ENCODE results near the gene MNAT1.
"Not testable (repeated sequence)": the region's sequence is repeated elsewhere in the genome, so short reads cannot be mapped to it uniquely, and the experiment has no call there.

MNAT1 gene

DNA sequence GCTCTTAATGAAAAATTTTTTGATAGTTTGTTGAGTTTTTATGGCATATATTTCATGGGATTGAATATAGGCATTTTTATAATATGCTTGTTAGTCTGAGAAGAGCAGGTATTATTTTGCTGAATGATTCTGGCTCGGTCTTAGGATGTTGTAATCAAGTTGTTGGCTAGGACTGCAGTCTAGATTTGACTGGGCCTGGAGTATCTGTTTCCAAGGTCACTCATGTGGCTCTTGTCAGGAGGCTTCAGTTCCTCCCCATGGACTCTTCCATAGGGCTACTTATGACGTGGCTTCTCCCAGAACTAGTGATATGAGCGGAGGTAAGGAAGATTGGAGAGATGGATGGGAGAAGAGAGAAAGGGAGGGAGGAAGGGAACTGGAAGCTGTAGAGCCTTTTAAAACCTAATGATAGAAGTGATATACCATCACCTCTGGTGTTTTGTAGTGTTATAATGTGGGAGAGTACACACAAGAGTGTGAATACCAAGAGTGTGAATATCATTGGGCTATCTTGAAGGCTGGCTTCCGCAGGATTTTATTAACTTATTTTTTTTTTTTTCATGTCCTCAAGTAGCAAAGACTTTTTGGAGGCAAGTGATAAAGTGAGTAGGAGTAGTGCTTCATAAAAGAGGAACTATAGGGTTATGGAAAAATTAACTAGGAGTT, 4.4 kb downstream of the MNAT1 start:
- DNase-seq: no peak

DNA sequence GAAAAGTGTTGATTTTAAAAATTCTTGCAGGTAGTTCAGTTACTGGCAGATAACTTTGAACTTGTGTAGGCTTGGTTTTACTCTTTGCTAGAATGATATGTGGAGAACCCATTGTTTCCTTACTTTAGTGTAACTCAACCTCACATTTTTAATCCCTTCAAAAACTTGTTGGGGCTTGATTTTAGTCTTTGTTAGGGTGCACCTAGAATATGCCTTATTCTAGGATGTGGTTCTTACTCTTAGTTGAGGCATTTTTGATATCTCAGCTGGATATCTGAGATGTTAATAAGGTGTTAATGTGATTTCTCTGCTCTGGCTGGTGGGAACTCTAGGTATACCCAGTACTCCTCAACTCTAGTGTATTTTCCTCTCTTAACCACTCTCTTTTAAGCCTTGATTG, 10.0 kb downstream of the MNAT1 start:
- DNase-seq: no peak

DNA sequence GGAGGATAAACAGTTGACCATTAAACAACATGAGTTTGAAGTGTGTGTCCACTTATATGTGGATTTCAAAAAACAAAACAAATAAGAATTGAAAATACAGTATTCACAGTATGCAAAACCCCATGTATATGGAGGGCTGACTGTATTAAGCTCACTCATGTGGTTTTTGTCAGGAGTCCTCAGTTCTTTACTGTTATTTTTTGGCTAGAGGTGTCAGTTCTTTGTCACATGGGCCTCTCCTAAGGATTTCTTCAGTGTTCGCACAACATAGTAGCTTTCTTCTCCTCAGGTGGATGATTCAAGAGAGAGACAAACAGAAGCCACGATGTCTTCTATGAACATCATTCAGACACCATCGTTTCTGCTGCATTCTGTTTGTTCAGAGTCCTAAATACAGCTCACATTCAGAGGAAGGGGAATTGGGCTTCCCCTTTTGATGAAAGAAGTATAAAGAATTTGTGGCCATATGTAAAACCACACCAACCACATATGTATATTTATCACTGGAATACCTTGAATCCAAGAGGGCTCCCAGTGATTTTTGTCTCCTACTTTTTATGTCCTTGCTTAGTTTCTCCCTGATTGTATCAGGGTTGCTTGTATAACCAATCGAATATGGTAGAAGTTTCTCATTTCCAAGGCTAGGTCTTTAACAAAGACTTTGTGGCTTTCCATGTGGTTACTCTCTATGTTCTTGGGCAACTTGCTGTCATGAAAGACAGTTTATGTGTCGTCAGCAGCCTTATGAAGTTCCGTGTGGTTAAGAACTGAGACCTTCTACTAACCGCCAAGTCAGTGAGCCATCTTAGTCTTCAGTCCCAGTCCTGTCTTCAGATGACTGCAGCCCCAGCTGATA, 18.9 kb downstream of the MNAT1 start:
- DNase-seq: no peak

DNA sequence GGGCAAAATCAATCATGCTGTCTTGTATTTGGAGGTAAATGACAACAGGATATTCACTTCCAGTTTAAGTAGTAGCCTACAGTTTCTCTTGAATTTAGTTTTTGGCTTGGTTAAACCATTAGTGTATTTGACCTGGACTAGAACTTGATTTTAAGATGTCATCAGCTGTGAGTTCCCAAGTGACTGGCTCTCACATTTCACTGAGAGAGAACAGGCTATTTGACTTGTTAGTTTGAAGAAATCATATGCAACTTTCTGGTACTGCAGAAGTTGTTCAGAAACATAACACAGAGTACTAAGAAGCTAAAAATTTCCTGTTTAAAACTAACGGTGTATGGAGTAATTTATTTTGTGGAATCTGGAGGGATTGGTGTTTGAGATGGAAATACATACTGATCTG, 22.3 kb downstream of the MNAT1 start:
- DNase-seq: no peak

DNA sequence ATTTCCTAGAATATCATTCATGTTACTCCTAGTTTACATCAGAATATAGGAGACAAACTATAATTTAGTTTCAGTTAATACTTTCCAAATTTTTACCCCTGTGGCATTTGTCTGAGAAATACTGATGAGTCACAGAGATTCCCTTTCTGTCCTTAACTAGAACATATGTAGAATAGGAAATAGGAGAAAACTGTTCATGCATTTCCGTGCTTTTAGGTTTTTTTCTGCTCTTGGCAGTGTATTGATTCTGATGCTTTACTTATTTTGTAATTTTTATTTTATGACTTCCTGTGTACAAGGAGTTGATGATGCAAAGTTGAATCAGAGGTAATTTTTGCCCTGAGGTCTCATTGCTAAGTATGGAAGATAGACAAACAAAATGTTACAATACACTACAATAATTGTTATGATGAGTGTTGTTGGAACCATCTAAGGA, 23.0 kb downstream of the MNAT1 start:
- no peak for DNase-seq

DNA sequence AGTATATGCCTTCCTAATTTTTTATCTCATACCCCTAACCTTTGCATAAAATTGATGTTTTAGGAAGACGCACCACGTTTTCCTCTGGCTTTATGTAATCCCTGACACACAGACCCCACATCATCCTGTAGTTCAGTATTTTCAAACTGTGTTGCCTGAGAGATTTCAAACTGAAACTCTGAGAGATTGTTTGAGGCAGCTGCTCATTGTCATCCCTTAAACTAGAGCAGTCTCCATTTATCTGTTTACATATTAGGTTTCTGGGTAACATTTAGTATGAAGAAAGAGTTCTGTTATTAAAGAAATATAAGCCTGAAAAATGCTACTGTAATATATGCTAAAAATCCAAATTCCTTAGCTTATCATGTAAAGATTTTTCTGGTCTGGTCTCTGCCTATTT, 24.3 kb downstream of the MNAT1 start:
- DNase-seq: no peak

DNA sequence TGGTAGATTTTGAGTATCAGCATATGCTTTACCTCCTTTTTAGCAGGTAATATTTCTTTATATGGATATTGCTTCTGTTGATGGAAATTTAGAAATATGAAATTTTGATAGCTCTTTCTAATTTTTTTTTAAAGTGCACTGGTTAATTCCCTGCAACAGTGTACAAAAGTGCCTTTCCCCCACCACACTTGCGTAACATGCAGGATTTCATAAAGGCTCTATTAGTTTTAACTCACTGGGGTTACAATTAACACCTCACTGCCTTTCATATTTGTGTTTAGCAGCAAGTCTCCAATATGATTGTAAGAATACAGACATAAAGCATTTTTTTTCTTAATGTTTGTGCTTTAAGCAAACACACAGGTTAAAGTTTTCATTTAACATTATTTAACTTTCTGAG, 25.6 kb downstream of the MNAT1 start:
- no peak for DNase-seq

DNA sequence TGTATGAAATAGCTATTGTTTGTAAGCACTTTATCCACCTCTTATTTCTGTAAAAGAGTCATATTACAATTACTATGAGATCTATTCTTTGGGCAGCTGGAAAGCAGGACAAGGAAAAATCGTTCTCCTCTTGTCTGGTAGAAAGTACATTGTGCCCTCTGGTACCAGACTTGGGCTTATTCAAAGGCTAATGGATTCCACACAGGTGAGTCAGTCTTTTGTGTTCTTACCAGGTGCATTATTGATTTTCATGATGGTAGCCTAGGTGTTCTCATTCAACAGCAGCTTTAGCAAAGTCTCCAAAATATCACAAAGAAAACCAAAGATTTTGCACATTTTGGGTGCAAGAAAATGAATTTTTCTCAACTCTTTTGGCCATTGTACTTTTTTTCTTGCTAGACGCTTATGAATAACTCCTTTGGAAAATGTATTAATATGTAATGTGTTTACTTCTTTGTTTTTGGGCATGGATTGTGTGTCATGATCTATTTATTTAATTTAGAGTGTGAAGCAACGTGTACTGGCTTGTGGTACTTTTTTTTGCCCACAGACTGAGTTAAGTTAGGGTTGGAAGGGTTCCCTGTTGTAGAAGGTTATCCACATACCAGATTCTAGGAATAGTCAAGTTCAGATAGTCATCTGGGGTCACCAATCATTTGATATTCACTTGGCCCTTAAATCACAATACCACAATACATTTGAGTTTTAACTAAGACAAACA, 26.2 kb downstream of the MNAT1 start:
- DNase-seq: peak; percentile 76

DNA sequence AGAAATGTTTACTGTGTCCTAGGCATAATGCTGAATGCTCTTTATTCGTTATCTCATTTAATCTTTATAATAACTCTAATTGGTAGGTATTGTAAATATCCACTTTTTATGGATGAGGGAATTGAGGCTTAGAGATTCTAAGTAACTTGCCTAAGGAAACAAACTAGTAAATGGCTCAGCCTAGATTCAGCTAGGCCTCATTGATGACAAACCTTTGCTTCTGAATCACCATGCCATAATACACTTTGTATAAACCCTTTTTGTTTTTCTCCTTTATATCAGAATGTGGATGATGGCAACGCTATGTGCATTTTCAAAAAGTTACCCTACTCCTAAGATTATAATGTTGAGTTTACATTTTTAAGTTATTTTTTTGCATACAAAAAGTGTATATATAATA, 34.0 kb downstream of the MNAT1 start:
- no peak for DNase-seq

GRCh38 chr14:60771117-60771516, 36.6 kb downstream of the MNAT1 start:
- no peak for DNase-seq

DNA sequence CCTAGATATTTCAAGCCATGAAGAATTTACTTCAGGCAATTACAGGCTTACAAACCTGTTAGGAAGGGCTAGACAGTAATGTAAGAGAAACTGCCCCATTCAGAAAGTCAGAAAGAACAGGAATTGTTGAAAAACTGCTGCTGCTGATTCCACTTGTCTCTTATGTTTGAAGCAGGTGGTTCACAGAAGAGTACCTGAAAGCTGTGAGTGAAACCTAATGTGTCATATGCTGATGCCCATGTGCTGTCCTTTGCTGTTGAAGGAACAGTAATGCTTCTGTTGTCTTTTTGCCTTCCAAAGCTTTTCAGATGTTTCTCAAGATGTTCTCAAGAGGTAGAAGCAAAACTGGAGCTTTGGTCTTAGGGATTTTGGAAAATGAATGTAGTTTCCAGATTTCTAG, 39.0 kb downstream of the MNAT1 start:
- DNase-seq: no peak

DNA sequence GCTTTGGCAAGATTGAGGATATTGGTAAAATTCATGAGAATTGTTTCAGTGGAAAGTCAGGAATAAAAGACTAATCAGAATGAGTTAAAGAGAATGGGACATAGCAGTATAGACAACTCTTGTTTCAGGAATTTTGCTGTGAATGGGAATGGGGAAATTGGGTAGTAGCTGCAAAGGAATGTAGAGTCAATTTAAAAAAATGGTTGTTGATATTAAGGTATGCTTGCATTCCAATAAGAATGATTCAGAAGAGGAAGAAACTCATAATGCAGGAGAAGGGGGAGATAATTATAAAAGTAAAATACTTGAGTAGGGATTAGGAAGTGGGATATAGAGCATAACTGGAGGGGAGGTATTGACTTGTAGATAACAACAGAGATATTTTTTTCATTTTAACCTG, 40.7 kb downstream of the MNAT1 start:
- DNase-seq: no peak

DNA sequence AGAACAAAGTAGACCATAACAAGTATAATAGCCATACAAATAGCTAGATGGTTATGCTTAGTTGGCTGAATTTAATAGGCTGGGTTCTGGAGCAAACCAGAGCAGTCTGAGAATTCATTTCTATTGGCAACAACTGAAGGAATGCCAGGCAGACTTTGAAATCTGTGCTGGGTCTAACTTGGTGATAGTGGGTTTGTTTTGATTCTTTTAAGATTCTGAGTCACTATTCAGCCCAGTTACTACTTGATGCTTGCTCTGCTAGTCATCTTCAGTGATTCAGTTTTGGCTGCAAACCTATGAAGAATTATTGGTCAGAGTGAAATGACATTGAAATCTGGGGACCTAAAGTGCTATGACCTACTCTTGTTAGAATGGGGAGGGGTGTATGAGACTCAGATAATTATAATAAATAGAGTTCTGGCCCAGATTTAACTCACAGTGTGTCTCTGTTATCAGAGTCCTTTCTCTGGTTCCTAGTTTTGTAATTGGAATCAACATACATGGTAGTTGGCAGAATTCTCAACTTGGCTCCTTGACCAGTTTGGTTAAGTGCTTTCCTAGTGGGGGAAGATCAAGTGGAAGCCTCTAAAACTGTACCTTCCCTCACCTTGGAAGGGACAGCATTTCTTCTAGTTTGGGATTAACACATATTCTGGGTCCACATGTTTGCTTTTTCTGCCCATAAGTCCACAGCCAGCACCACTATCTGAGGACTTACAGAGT, 43.5 kb downstream of the MNAT1 start:
- no peak for DNase-seq

DNA sequence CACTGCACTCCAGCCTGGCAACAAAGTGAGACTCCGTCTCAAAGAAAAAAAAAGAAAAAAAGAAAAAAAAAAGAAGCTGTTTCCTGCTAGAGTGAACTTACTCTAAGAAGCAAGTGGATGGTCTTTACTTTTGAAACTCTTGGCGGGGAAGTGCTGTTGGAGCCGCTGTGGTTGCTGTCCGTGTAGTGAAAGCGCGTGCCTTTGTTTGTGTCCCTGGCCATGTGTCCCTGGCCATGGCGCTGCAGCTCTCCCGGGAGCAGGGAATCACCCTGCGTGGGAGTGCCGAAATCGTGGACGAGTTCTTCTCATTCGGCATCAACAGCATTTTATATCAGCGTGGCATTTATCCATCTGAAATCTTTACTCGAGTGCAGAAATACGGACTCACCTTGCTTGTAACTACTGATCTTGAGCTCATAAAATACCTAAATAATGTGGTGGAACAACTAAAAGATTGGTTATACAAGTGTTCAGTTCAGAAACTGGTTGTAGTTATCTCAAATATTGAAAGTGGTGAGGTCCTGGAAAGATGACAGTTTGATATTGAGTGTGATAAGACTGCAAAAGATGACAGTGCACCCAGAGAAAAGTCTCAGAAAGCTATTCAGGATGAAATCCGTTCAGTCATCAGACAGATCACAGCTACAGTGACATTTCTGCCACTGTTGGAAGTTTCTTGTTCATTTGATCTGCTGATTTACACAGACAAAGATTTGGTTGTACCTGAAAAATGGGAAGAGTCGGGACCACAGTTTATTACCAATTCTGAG, 45.4 kb downstream of the MNAT1 start:
- not testable (repeated sequence) for DNase-seq

GRCh38 chr14:60780558-60780957, 46.0 kb downstream of the MNAT1 start:
- not testable (repeated sequence) for DNase-seq

DNA sequence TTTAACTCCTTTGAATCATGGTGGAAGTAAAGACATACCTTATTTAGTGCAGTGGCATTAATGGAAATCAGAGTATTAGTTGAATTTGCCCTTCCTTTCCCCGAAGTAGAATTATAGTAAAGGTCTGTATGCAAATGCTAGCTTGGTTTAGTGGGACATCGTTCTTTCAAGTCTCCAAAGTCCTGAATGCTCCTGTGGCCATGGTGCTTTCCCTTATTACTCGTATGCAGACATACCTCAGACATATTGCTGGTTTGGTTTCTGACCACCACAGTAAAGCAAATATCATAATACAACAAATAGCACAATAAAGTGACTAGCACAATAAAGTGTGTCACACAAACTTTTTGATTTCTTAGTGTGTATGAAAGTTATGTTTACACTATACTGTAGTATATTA, 52.3 kb downstream of the MNAT1 start:
- no peak for DNase-seq

- no peak for DNase-seq
Measured at GRCh38 chr14:60789656-60790055, 55.1 kb downstream of the MNAT1 start.

- DNase-seq: no peak
Measured at GRCh38 chr14:60790850-60791249, 56.3 kb downstream of the MNAT1 start.

- no peak for DNase-seq
Measured at GRCh38 chr14:60796434-60796833, 61.9 kb downstream of the MNAT1 start.

GRCh38 chr14:60800409-60800808, 65.8 kb downstream of the MNAT1 start:
- no peak for DNase-seq

GRCh38 chr14:60803871-60804270, 69.3 kb downstream of the MNAT1 start:
- DNase-seq: no peak

GRCh38 chr14:60805841-60806430, 71.4 kb downstream of the MNAT1 start:
- DNase-seq: no peak

All from NCI-H187 treated with DMSO at 0.1 percent for 48 hours (cell line).